GM18907 (cell line): ENCODE results near the gene DDX19B.
A peak's percentile ranks its signal among the peaks of the same experiment; 100 is the strongest.
"Not testable (repeated sequence)": the region's sequence is repeated elsewhere in the genome, so short reads cannot be mapped to it uniquely, and the experiment has no call there.

Source experiments
- ATAC-seq: cut with Tn5 transposase; IDR thresholded peaks from one replicate; pipeline ENCODE4 v1.9.1; 2021; ENCODE audit warnings: mild to moderate bottlenecking, moderate library complexity; ENCODE audit not compliant: unreplicated experiment

Gene DDX19B

DNA sequence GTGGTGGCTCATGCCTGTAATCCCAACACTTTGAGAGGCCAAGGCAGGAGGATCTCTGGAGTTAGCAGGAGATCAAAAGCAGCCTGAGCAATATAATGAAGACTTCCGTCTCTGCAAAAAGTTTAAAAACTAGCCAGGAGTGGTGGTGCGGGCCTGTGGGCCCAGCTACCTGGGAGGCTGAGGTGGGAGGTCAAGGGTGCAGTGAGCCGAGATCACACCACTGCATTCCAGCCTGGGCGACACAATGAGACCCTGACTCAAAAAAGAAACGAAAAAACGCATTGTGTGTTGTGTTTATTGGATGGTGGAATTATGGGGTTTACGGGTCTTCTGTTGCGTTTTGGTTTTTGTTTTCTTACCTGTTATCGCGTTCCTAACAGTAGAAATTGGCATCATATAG, 46.9 kb downstream of the DDX19B start:
- ATAC-seq, result no peak

DNA sequence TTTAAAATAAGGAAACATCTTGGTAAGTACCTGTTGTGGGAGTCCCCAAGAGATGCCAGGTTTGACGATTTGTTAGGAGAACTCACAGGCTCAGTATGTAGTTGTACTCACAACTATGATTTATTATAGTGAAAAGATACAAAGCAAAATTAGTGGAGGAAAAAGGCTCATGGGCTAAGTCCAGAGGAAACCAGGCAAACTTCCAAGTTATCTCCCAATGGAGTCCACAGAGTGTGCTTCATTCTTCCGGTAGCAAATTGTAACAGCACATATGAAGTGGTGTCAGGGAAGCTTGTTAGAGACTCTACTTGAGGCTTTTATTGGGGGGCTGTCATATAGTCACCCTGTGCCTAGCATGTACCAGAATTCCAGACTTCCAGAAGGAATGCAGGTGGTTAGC, 50.0 kb downstream of the DDX19B start:
- no peak for ATAC-seq

DNA sequence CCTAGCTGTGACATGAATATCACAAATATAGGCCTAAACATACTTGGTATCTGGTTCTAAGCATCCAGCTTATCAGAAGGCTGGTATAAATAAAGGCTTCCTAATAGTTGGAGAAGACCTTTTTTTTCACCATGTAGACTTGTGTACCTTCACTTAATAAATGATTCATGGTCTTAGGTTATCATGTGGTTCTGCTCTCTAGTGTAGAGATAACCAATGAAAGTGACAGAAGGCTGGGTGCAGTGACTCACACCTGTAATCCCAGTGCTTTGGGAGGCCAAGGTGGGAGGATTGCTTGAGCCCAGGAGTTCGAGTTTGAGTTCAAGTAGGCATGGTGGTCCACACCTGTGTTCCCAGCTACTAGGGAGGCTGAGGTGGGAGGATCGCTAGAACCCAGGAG, 50.8 kb downstream of the DDX19B start:
- ATAC-seq, result no peak

DNA sequence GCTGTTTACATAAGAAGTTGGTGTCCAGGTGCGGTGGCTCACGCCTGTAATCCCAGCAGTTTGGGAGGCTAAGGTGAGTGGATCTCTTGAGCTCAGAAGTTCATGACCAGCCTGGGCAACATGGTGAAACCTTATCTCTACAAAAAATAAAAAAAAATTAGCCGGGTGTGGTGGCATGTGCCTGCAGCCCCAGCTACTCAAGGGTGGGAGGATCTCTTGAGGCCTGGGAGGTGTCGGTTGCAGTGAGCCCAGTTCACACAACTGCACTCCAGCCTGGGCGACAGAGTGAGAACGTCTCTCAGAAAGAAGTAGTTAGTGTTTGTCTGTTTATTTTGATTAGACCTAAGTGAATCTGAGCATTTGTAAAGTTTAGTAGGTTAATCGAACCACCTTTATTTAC, 60.6 kb downstream of the DDX19B start:
- ATAC-seq, result no peak

DNA sequence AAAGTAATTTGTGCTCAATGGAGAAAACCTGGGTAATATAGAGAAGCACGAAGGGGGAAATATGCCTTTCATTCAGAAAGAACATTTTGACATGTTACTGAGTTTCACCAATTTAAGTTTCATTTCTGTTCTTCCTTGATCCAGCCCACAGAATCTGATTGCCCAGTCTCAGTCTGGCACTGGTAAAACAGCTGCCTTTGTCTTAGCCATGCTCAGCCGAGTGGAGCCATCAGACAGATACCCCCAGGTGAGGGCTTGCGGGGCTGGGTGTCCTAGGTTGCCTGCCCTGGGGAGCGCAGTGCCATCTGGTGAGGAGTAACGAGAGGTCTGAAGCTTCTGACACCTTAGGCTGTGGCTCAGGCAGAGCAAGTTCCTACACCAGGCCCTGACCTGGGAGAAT, 65.4 kb downstream of the DDX19B start:
- ATAC-seq, result no peak

DNA sequence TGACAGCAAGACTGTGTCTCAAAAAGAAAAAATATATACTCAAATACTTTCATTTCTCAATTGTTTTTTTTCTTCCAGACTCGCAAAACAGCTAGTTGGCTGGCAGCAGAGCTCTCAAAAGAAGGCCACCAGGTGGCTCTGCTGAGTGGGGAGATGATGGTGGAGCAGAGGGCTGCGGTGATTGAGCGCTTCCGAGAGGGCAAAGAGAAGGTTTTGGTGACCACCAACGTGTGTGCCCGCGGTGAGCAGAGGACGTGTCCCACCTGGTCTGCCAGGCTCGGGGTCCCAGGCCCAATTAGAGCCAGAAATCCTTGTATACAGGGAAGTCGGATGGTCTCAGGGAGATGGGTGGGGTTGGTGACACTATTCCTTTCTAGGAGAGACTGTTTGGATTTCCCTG, 71.2 kb downstream of the DDX19B start:
- not testable (repeated sequence) for ATAC-seq

DNA sequence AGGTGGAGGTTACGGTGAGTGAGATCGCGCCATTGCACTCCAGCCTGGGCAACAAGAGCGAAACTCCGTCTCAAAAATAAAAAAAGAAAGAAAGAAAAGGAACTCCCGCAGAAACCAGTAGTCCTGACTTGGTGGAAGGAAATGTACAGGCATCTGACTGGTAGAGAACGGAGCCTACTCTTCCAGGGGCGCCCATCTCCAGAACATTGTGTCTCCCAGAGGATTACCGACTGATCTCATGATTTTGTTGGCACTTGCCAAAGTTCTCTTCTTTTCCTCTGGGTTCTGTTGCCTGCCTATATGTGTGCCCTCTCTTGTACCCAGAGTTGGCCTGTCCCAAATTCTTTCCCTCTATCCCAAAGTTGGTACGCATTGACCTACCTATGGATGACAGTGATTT, 71.9 kb downstream of the DDX19B start:
- no peak for ATAC-seq

DNA sequence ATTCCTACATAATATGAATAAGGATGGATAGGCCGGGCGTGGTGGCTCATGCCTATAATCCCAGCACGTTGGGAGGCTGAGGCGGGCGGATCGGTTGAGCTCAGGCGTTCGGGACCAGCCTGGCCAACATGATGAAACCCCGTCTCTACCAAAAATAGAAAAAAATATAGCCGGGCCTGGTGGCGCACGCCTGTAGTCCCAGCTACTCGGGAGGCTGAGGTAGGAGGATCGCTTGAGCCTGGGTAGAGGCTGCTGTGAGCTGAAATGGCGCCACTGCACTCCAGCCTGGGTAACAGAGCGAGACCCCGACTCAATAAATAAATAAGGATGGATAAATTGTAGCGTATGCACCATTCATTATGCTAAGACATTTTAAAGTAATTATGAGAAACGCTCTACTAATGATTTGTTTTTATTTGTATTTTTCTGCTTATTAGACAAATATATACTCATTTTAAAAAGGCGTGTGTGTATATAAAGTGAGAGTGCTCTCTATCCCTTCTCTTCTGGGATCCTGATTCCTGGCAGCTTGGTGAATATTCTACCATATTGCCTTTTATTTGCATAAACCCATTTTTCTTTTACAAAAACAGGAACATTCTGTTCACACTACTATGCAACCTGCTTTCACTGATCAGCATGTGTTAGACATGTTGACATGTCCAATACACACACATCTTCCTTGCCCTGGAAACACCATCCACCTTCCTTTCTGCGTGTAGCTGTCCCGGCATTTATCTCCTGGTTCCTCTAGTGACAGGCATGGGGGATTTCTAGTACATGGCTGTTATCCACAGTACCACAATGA, 74.1 kb downstream of the DDX19B start:
- no peak for ATAC-seq

DNA sequence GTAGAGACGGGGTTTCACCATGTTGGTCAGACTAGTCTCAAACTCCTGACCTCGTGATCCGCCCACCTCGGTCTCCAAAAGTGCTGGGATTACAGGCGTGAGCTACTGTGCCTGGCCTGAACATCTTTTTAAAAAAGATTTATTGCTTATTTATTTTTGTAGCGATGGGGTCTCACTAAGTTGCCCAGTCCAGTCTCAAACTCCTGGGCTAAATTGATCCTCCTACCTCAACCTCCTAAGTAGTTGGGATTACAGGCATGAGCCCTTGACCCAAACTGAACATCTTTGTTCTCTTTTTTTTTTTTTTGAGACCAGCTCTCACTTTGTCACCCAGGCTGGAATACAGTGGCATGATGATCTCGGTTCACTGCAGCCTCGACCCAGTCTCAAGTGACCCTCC, 75.2 kb downstream of the DDX19B start:
- no peak for ATAC-seq

DNA sequence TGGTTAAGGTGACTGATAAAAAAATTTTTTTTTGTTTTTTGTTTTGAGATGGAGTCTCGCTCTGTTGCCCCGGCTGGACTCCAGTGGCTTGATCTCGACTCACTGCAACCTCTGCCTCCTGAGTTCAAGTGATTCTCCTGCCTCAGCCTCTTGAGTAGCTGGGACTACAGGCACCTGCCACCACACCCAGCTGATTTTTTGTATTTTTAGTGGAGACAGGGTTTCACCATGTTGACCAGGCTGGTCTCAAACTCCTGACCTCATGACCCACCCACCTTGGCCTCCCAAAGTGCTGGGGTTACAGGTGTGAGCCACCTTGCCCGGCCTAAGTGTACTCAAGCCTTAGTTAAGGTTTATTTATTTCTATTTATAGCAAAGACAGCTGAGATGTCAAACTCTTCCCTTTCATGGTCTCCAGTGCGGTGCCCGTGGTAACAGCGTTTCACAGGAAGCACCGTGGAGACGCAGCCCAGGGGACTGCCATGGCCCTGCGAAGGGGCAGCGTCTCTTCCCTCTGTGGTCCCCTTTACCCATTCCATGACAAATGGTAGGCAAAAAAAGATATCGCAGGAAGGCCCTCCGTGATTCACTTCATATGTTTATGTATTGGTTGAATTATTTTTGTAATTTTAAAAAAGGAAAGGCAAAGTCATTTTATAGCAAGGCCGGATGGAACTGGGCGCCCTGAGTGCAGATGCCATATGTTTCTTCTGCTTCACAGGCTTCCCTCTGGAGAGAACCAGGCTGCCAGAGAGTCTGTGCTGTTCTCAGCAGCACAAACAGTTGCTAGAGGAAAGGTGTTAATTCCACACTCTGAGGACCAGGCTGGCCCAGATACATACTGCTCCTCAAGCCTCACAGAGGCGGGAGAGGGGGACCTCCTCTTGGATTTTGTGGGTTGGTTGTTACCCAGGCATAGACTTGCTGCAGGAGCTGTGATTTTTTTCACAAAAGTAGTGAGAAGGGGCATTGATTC, 76.9 kb downstream of the DDX19B start:
- ATAC-seq, result no peak

DNA sequence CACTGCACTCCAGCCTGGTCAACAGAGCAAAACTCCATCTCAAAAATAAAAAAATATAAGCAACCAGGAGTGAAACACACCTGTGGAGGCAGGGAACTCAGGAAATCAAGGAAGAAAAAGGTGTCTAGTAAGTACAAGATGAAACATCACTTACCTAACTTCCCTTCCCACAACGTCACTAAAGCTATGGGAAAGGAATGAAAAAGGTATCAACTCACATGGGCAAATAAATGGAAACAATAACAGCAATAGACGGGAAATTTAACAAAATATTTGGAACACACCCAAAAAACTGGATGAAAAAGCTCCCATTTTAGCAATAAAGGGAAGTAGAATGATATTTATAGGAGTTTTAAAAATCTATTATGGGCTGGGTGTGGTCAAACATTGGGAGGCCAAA, 78.8 kb downstream of the DDX19B start:
- no peak for ATAC-seq

DNA sequence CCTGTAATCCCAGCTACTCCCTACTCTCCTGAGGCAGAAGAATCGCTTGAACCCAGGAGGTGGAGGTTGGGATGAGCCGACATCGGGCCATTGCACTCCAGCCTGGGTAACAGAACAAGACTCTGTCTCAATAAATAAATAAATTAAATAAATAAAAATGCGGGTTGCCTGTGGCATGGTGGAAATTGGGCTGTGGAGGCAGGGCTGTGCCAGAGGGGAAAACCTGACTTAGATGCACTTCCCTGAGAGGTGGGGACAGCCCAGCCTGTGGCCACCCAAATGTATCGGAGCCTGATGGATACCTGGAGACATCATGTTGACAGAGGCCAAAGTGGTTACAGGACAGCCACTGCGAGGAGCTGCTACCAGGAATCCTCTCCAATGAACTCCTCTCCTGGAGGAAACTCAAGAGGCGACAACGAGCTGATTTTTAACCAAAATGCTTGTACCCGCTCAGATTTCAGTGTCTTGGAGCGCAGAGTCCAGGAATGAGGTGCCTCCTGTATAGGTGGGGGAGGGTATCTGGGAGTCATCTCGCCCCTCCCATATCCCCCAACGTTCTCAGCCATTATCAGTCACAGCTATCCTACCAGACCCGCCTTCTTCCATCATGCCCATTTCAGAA, 80.0 kb downstream of the DDX19B start:
- no peak for ATAC-seq

DNA sequence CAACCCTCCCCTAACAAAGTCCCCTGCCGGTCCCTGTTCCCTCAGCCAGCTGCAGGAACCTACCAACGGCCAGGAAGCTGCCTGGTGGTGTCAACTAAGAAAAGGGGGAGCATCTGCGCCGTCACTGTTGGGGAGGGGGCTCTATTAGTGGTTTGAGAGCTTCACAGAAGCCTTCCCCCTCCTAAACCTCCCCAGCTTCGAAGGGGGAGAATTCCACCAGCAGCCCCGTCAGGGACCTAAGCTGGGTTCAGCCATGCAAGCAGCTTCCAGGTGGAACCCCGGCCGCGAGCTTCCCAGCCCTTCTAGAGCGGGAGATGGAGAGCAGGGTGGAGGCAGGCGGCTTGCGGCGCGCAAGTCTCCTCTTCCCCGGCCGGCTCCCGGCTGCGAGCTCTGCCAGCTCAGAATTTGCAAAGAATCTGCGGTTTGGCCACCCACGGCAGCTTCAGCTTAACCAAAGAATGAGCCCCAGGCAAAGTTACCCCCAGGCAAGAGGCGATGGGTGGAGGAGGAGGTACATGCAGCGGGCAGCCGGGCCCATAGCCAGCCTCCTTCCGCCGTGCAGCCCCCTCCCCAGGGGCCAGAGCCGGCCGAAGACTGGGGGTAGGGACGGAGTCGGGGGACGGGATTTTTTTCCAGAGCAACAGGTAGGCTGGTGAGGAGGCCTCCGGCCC, 81.4 kb downstream of the DDX19B start:
- peak; percentile 17 for ATAC-seq

DNA sequence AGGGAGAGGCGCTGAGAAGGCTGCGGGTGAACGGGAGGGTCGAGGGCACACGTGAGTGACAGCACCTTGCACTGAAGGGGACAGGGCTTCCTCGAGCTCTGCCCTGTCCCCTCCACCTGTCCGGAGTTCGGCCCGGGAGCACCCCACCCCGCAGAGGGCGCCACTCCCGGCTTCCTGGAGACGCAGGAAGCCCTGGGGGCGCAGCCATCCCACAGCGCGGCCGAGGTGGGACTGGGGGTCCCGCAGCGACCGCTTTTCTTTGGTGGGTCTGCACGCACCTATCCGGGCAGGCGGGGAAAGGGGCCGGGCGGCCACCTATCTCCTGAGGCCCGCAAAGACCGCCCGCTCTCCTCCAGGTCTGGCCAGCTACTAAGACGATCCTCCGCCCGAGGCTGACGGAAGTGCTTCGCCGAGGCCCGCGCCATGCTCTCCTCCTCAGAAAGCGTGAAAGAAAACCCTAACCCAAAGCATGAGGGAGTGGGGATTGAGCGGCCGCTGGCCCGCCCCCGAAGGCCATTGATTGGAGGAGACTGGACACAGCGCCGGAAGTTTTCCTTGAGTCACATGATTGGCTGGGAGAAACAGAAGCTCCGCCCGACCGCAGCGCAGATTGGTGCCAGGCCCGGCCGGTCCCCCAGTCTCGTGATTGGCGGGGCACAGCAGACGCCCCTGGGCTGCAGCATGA, 82.1 kb downstream of the DDX19B start:
- ATAC-seq, result peak; percentile 89

DNA sequence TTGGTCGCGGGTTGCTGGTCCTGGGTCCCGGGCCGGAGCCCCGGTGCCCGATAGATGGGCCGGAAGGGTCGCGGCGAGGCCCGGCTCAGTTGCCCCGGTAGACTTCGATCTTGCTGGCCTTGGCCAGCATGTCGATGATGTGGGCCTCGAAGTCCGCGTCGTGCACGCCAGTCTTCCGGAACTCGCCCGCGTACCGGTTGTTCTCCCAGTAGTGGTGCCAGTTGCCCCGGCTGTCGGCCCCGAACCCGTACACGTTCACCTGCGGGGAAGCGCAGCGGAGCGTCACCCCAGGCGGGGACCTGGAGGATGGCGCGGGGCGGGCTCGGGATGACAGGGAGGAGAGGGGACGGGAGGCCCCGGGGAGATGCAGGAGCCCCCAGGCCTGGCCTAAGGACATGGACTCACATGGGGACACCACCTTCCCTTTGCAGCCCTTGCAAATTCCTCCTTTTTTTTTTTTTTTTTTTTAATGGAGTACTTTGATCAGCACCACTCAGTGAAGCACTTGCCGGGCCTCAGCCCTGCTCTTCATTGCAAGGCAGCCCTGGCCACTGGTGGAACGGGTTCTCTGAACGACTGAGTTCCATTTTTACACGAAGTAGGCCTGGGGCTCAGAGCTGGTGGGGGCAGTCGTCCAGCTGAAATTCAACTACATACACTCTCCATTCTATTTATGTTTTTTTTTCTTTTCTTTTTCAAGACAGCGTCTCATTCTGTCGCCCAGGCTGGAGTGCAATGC, 82.8 kb downstream of the DDX19B start:
- no peak for ATAC-seq

DNA sequence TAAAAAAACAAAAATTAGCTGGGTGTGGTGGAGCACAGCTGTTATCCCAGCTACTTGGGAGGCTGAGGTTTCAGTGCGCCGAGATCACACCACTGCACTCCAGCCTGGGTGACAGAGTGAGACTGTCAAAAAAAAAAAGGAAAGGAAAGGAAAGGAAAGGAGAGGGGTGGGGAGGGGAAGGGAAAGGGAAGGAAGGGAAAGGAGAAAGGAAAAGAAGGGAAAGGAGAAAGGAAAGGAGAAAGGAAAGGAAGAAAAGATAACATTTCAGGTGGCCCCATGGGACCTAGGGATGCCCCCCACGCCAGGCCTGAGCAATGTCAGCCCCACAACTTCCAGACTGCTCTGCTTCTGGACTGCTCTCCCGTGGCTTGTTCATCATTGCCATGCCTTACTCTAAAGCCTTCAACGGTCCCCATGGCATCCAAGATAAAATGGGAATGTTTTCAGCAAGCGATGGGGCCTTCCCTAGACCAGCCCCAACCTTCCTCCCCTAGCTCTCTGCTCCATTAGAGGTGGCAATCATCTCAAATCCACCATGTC, 84.5 kb downstream of the DDX19B start:
- ATAC-seq, result no peak
